Upper lobe of right lung (tissue), 1 donor: ENCODE measurements around the gene DCUN1D1. TPM values are rescaled to one million over a fixed set of nuclear protein-coding genes. Genes with fewer than 3 reads are reported as not detected.

Experiments used
- ATAC-seq: fragments of 200-7000 bp; cut with Tn5 transposase; one replicate; pipeline ENCODE4 v1.9.1; 2020; ENCODE audit warnings: mild to moderate bottlenecking, moderate library complexity
- DNase-seq: peaks from one replicate; pipeline ENCODE4 v3.0.0-alpha.2; 2020
- H3K27ac ChIP-seq: fragments of 200-600 bp; one replicate; pipeline ENCODE4 v1.8.0; 2022
- H3K27me3 ChIP-seq: fragments of 200-600 bp; one replicate; pipeline ENCODE4 v1.8.0; 2022; ENCODE audit warnings: mild to moderate bottlenecking
- H3K36me3 ChIP-seq: fragments of 200-600 bp; one replicate; pipeline ENCODE4 v1.8.0; 2022
- H3K4me1 ChIP-seq: fragments of 200-600 bp; one replicate; pipeline ENCODE4 v1.8.0; 2022
- H3K4me3 ChIP-seq: fragments of 200-600 bp; one replicate; pipeline ENCODE4 v1.8.0; 2022; ENCODE audit warnings: mild to moderate bottlenecking
- H3K9me3 ChIP-seq: fragments of 200-600 bp; one replicate; pipeline ENCODE4 v1.8.0; 2022
- intact Hi-C: fragments of 100-400 bp; cut with DNase I; formaldehyde crosslinking; loops from one replicate; pipeline ENCODE4 v1.11.0; 2022
- total RNA-seq: library from RNA; stranded (reverse); fragmentation: NEBNext Ultra II Directional; extraction: Animal tissue kit (Norgen Biotek cat#: 25700); gene quantifications from one replicate; pipeline ENCODE4 v1.2.1, GENCODE V29; 2021
- TF ChIP-seq, protein P1 (sequence below): fragments of 200-600 bp; IDR thresholded peaks from one replicate; pipeline ENCODE4 v1.8.0; 2022; ENCODE audit warnings: antibody characterized with exemption
- donor health status: DM: no; HTN: yes; CAD: no; lungs with severe emphysema.

DCUN1D1 gene
- total RNA-seq, 1 donor from 2014 or later = 49.9 TPM

DNA sequence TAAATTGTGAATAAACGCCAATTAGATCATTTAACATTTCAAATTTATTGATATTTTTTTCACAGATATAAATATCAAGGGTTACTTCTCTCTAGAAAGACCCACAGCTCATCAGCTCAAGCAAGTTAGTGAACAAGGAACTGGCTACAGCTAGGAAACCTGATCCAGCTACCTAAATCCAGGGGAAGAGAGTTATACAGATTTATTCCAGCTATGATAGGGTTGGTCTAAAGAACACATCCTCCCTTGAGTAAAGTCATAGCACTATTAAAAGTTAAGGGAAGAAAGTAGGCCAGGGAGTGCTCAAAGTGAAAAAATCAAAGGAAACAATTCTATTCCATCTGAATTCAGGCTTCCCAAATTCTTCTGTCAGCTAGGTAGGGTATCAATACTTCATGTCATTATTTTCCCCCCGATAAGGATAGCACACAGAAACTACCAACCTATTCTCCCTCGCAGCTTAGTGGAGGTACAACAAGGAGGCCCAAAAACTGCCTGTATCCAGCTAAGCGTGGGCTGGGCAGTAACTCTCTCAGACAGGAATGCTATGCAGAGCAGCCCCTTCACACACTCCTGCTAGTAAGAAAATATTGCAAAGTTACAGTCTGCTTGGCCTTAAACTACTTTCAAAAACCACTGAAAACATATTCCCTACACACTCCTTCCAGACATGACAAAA lies 44.0 kb downstream of the DCUN1D1 start:
- DNase-seq (no peak), ATAC-seq (no peak)
- no peaks in the 10 kb centered on the region for H3K27me3 ChIP-seq
- H3K9me3 ChIP-seq = no peaks in the 10 kb centered on the region
- H3K27ac ChIP-seq = no peak overlapping the region
- H3K4me1 ChIP-seq = no peaks in the 10 kb centered on the region
- H3K36me3 ChIP-seq = peaks cover 5% of the 10 kb centered on the region
- TF ChIP-seq, protein P1, sequence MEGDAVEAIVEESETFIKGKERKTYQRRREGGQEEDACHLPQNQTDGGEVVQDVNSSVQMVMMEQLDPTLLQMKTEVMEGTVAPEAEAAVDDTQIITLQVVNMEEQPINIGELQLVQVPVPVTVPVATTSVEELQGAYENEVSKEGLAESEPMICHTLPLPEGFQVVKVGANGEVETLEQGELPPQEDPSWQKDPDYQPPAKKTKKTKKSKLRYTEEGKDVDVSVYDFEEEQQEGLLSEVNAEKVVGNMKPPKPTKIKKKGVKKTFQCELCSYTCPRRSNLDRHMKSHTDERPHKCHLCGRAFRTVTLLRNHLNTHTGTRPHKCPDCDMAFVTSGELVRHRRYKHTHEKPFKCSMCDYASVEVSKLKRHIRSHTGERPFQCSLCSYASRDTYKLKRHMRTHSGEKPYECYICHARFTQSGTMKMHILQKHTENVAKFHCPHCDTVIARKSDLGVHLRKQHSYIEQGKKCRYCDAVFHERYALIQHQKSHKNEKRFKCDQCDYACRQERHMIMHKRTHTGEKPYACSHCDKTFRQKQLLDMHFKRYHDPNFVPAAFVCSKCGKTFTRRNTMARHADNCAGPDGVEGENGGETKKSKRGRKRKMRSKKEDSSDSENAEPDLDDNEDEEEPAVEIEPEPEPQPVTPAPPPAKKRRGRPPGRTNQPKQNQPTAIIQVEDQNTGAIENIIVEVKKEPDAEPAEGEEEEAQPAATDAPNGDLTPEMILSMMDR = no peak
- no peak overlapping the region for H3K4me3 ChIP-seq
- intact Hi-C loops = no loop called here

DNA sequence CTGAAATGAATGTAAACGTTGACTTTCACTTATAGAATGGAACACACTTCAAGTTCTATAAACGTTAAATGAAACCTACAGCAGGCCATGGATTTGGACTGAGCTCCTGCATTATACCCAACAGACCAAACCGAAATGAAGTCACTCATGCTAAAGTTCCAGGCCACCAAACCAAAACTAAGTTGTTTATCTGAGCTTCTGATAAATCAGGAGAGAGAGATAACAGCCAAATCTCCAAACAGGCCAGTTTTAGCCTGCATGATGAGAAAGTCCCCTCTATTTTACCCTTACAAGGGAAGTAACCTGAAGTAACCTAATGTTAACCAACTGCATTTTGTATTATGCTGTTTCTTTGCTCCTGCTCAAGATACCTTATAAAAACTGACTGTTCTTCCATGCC lies 44.5 kb downstream of the DCUN1D1 start:
- Histone ChIP-seq H3K27ac (no peak overlapping the region), H3K36me3 (peaks cover 5% of the 10 kb centered on the region), H3K27me3 (no peaks in the 10 kb centered on the region), H3K4me1 (no peaks in the 10 kb centered on the region), H3K9me3 (no peaks in the 10 kb centered on the region), H3K4me3 (no peak overlapping the region)
- DNase-seq (no peak), ATAC-seq (no peak)
- TF ChIP-seq, protein P1 = no peak
- intact Hi-C loops = no loop called here

DNA sequence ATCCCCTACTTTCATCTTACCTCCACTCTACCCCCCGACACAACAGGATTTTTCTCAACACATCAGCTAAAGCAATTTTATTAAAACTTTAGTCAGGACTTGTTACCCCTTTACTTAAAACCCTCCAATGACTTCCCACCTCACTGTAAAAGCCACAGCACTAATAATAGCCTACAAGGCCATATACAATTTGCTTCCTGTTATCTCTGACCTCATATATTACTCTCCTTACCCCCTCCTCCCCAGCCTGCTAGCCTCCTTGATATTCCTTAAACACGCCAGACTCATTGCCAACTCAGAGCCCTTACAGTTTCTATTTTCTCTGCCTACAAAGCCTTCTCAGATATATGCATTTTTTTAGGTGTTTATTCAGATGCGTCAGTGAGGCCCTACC lies 54.4 kb downstream of the DCUN1D1 start:
- H3K27me3 ChIP-seq = no peaks in the 10 kb centered on the region
- H3K4me3 ChIP-seq = no peak overlapping the region
- no peaks in the 10 kb centered on the region for H3K4me1 ChIP-seq
- no peak overlapping the region for H3K27ac ChIP-seq
- no peaks in the 10 kb centered on the region for H3K9me3 ChIP-seq
- intact Hi-C loops = no loop called here
- ATAC-seq = no peak
- no peak for DNase-seq
- H3K36me3 ChIP-seq = no peaks in the 10 kb centered on the region
- TF ChIP-seq, protein P1 = no peak

DNA sequence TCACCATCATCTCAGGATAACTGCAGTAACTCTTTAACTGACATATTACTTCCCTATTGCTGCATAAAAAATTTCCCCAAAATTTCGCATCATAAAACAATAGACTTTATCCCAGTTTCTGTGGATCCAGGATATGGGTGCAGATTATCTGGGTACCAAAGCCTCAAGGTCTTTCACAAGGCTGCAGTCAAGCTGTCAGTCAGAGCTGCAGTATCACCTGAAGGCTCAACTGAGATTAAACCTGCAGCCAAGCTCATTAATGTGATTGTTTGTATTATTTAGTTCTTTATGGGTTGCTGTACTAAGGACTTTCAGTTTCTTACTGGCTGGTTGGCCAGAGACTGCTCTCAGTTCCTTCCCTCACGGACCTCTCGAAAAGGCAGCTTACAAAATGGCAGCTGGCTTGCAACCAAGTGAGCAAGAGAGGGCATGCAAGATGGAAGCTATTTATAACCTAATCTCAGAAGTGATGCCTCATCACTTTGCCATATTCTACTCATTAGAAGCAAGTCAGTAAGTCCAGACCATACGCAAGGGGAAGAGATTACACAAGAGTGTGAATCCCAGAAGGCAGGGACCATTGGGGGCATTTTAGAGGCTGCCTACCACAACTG lies 54.9 kb downstream of the DCUN1D1 start:
- Histone ChIP-seq H3K36me3 (no peaks in the 10 kb centered on the region), H3K27ac (no peak overlapping the region), H3K4me3 (no peak overlapping the region), H3K9me3 (no peaks in the 10 kb centered on the region), H3K4me1 (no peaks in the 10 kb centered on the region), H3K27me3 (no peaks in the 10 kb centered on the region)
- peak; percentile 19 for ATAC-seq
- intact Hi-C loops = no loop called here
- no peak for DNase-seq
- TF ChIP-seq, protein P1 = no peak

DNA sequence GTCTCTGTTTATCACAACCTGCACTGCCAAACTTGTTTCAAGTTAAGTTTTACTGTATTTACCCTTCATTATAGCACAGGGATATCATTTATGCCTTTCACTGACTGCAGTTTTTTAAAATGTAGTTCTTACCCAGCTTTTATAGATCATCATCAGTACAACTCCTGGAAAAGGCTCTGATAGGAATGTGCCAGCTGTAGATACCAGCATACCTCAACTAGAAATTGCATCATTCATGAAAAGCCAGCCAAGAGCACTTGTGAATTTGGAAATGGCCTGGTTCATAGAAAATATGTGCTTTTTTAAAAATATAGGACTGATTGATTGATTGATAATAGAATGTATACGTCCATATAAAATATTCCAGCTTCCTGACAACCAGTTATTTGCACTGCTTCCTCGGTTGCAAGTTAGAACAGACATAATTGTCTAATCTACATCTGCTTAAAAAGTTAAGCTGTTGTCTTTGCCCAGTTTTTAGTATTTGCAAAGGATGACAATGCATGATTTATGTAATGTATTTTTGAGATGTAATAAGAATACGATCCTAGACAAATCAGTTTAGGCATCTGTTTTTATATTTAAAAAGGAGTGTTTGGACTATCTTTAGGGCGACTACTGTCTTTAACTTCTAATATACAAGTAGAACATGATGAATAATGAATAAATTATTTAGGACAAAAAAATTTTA lies 58.5 kb downstream of the DCUN1D1 start:
- intact Hi-C loops = no loop called here
- no peaks in the 10 kb centered on the region for H3K4me1 ChIP-seq
- no peaks in the 10 kb centered on the region for H3K9me3 ChIP-seq
- H3K27me3 ChIP-seq = no peaks in the 10 kb centered on the region
- DNase-seq (no peak), ATAC-seq (no peak)
- H3K27ac ChIP-seq = no peak overlapping the region
- TF ChIP-seq, protein P1 = no peak
- H3K4me3 ChIP-seq = no peak overlapping the region
- peaks cover 8% of the 10 kb centered on the region for H3K36me3 ChIP-seq
